H1 (cell line): ENCODE data around the gene RAB36.
A peak's percentile ranks its signal among the peaks of the same experiment; 100 is the strongest.

Experiments
- TAF1 ChIP-seq: IDR thresholded peaks from 2 replicates; pipeline ENCODE4 v1.6.1; 2011; ENCODE audit warnings: mild to moderate bottlenecking, low read depth, low read length
- YY1 ChIP-seq: IDR thresholded peaks from 2 replicates; pipeline ENCODE4 v1.6.1; 2011; ENCODE audit warnings: low read depth, mild to moderate bottlenecking, low read length
- TF ChIP-seq, protein P1 (sequence below), 3 experiments: IDR thresholded peaks; 1 replicate in 2 of 3; 2 replicates in 1 of 3; pipeline versions ENCODE4 v1.5.1 to v1.6.1; 2011; ENCODE audit warnings: low read length in 3 of 3, mild to moderate bottlenecking in 3 of 3, inconsistent platforms in 2 of 3, low read depth in 1 of 3, moderate library complexity in 1 of 3; ENCODE audit not compliant: insufficient read depth in 1 of 3; ENCODE audit errors: control extremely low read depth in 1 of 3
- TF ChIP-seq, protein P2 (sequence below): IDR thresholded peaks from 2 replicates; pipeline ENCODE4 v1.6.1; 2012; ENCODE audit warnings: inconsistent platforms

DNA sequence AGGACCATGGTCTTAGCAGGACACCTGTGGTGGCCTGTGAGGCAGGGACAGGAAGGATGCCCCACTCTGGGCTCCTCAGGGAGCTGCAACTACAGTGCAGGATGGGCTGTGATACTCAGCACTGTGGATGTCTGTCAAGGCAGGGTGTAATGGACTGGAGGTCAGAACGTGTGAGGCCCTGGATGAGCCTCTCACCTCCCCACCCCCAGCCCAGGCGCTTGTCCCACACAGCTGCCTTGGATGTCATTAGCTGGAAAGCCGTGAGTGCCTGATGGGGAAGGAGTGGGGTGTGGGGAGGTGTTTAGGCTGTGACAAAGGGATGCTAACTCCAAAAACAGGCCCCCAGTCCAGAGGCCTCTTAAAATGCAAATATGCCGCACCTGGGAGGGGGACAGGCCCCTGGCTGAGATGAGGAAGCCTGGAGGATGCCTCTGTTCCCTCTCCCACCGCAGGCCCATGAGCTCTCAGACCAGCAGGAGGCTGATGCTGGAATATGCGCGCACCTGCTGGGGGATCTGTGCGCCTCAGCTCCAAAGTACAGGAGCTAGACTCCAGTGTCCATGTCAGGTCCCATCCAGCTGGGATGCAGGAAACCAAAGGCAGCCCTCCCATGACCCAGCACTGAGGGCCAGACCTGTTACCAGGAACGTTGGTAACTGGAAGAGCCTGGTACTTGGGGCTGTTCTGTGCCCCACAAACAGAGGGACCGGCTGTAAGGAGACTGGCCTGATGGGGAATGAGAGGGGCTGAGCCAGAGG is 28.6 kb upstream of the RAB36 start:
- TF ChIP-seq, protein P1, sequence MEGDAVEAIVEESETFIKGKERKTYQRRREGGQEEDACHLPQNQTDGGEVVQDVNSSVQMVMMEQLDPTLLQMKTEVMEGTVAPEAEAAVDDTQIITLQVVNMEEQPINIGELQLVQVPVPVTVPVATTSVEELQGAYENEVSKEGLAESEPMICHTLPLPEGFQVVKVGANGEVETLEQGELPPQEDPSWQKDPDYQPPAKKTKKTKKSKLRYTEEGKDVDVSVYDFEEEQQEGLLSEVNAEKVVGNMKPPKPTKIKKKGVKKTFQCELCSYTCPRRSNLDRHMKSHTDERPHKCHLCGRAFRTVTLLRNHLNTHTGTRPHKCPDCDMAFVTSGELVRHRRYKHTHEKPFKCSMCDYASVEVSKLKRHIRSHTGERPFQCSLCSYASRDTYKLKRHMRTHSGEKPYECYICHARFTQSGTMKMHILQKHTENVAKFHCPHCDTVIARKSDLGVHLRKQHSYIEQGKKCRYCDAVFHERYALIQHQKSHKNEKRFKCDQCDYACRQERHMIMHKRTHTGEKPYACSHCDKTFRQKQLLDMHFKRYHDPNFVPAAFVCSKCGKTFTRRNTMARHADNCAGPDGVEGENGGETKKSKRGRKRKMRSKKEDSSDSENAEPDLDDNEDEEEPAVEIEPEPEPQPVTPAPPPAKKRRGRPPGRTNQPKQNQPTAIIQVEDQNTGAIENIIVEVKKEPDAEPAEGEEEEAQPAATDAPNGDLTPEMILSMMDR (IDR thresholded peaks at IDR 0.05; ENCODE audit: control extremely low read depth in 1 of 3, insufficient read depth in 1 of 3, low read depth in 1 of 3, low read length in 3 of 3): 0 out of 4 replicates have a peak, but pooled peaks of 1 of the 3 experiments have one; percentile 4
- TF ChIP-seq TAF1 (no peak), YY1 (no peak)
- TF ChIP-seq, protein P2, sequence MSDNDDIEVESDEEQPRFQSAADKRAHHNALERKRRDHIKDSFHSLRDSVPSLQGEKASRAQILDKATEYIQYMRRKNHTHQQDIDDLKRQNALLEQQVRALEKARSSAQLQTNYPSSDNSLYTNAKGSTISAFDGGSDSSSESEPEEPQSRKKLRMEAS: no peak
